Panc1 (cell line): ENCODE results near the gene SIGLEC7. TPM values are rescaled to one million over a fixed set of nuclear protein-coding genes. Genes with fewer than 3 reads are reported as not detected.

ENCODE experiments used
- ATAC-seq: fragments of 200-7000 bp; cut with Tn5 transposase; 2 replicates; pipeline ENCODE4 v1.9.1; 2020; ENCODE audit warnings: mild to moderate bottlenecking, moderate library complexity
- BruUV-seq: library from RNA; stranded (reverse); fragments of 400-500 nt; replicated peaks from 2 replicates; lab custom pipeline; 2021; lab: Mats Ljungman, UMichigan
- CTCF ChIA-PET: fragments of 300-600 bp; sonication (Branson Sonifier 250); formaldehyde crosslinking; loops from one replicate; lab custom pipeline; 2022; ENCODE audit warnings: antibody characterized with exemption; lab: Charles Lee
- POLR2A ChIA-PET: fragments of 300-600 bp; sonication (Branson Sonifier 250); formaldehyde crosslinking; loops from one replicate; lab custom pipeline; 2022; ENCODE audit warnings: antibody characterized with exemption; lab: Charles Lee
- DNase-seq: peaks from one replicate; pipeline ENCODE4 v3.0.0-alpha.2; 2010; ENCODE audit warnings: low read depth, low spot score
- H3K27ac ChIP-seq: 2 replicates; pipeline ENCODE4 v1.5.1; 2011; ENCODE audit warnings: mild to moderate bottlenecking, low read length, inconsistent platforms
- H3K27me3 ChIP-seq: fragments of 200-500 bp; sonication (Bioruptor generic); 2 replicates; pipeline ENCODE4 v1.6.0; 2014; ENCODE audit warnings: low read length, inconsistent platforms; ENCODE audit not compliant: control insufficient read depth, insufficient read depth
- H3K36me3 ChIP-seq: fragments of 200-500 bp; sonication (Bioruptor generic); 2 replicates; pipeline ENCODE4 v1.5.1; 2014; ENCODE audit warnings: inconsistent platforms, mild to moderate bottlenecking, low read length, moderate library complexity; ENCODE audit not compliant: control insufficient read depth, insufficient read depth
- H3K4me1 ChIP-seq: 2 replicates; pipeline ENCODE4 v1.5.1; 2011; ENCODE audit warnings: inconsistent platforms, mild to moderate bottlenecking, low read length, moderate library complexity; ENCODE audit not compliant: control insufficient read depth, insufficient read depth
- H3K4me3 ChIP-seq, 2 experiments: 2 replicates each; pipeline ENCODE4 v1.5.1; 2011 to 2012; ENCODE audit warnings: low read depth in 2 of 2, low read length in 2 of 2, mild to moderate bottlenecking in 2 of 2, inconsistent platforms in 1 of 2, moderate library complexity in 1 of 2
- H3K9me3 ChIP-seq: fragments of 200-500 bp; sonication (Bioruptor generic); 2 replicates; pipeline ENCODE4 v1.5.1; 2014; ENCODE audit warnings: low read depth, mild to moderate bottlenecking, inconsistent platforms, low read length, moderate library complexity; ENCODE audit not compliant: control insufficient read depth, insufficient read depth
- POLR2AphosphoS5 ChIP-seq: IDR thresholded peaks from 2 replicates; pipeline ENCODE4 v1.6.1; 2012; ENCODE audit warnings: mild to moderate bottlenecking, low read depth, low read length, moderate library complexity
- REST ChIP-seq, 2 experiments: IDR thresholded peaks; 2 replicates each; pipeline ENCODE4 v1.6.1; 2011 to 2012; ENCODE audit warnings: low read depth in 2 of 2, control low read depth in 1 of 2, low read length in 1 of 2, mild to moderate bottlenecking in 1 of 2, moderate library complexity in 1 of 2; ENCODE audit not compliant: insufficient read depth in 1 of 2
- SIN3A ChIP-seq: IDR thresholded peaks from 2 replicates; pipeline ENCODE4 v1.6.1; 2012; ENCODE audit warnings: low read depth, mild to moderate bottlenecking, low read length, moderate library complexity, borderline replicate concordance; ENCODE audit not compliant: insufficient read depth
- TCF7L2 ChIP-seq: IDR thresholded peaks from 2 replicates; pipeline ENCODE4 v1.6.1; 2011; ENCODE audit warnings: mild to moderate bottlenecking, low read depth, low read length, inconsistent platforms
- in situ Hi-C: cut with HindIII; loops from 2 replicates; pipeline ENCODE4 v1.10.0; 2016; ENCODE audit warnings: low sequenced_read_pairs, low pct_unique_long_range_greater_than_20kb
- intact Hi-C: fragments of 100-400 bp; cut with micrococcal nuclease; formaldehyde crosslinking; loops from one replicate; pipeline ENCODE4 v1.10.0; 2022; ENCODE audit not compliant: unreplicated experiment
- total RNA-seq: library from RNA; stranded (reverse); gene quantifications from one replicate; pipeline ENCODE4 v1.2.1, GENCODE V29; 2021; ENCODE audit not compliant: unreplicated experiment
- TF ChIP-seq, protein P1 (sequence below): fragments of 450-650 bp; IDR thresholded peaks from 2 replicates; pipeline ENCODE4 v1.5.1; 2017; ENCODE audit warnings: mild to moderate bottlenecking

The SIGLEC7 gene
- total RNA-seq, 1 experiment from 2014 or later = not detected

GRCh38 chr19:51172223-51172622 lies 30.1 kb downstream of the SIGLEC7 start:
- ATAC-seq (no peak), DNase-seq (no peak)
- BruUV-seq = no TSS peak
- intact Hi-C loops (no loop called here), in situ Hi-C loops (no loop called here)
- Histone ChIP-seq H3K4me3 (no peak overlapping the region), H3K36me3 (no peaks in the 10 kb centered on the region), H3K27me3 (peaks cover 2% of the 10 kb centered on the region; the same call in 1 of the 2 replicates), H3K4me1 (no peaks in the 10 kb centered on the region), H3K9me3 (no peaks in the 10 kb centered on the region), H3K27ac (no peak overlapping the region)
- no peak for TF ChIP-seq REST (IDR thresholded peaks at IDR 0.05; ENCODE audit: insufficient read depth in 1 of 2, low read depth in 2 of 2, low read length in 1 of 2)
- no peak for TF ChIP-seq POLR2AphosphoS5
- TF ChIP-seq SIN3A = no peak
- TF ChIP-seq TCF7L2 = no peak
- TF ChIP-seq, protein P1, sequence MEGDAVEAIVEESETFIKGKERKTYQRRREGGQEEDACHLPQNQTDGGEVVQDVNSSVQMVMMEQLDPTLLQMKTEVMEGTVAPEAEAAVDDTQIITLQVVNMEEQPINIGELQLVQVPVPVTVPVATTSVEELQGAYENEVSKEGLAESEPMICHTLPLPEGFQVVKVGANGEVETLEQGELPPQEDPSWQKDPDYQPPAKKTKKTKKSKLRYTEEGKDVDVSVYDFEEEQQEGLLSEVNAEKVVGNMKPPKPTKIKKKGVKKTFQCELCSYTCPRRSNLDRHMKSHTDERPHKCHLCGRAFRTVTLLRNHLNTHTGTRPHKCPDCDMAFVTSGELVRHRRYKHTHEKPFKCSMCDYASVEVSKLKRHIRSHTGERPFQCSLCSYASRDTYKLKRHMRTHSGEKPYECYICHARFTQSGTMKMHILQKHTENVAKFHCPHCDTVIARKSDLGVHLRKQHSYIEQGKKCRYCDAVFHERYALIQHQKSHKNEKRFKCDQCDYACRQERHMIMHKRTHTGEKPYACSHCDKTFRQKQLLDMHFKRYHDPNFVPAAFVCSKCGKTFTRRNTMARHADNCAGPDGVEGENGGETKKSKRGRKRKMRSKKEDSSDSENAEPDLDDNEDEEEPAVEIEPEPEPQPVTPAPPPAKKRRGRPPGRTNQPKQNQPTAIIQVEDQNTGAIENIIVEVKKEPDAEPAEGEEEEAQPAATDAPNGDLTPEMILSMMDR = no peak
- POLR2A ChIA-PET = no interaction called here
- CTCF ChIA-PET = no interaction called here

DNA sequence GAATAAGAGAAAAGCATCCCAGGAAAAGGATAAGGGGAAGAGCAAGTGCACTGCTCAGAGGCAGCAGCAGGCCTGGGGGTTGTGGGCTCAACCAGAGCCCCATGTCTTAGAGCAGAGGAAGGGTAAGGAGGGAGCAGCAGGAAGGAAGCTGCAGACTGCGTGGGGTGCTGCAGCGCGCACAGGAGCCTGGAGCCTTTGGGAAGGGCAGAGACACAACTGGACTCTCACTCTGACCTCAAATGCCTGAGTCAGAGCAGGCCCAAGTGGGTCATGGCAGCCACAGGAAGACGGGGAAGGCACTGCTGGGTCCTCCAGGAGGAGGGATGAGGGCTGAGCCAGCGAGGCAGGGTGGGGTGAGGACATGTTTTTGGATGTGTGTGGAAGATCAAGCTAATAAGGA lies 31.6 kb downstream of the SIGLEC7 start:
- H3K27ac ChIP-seq = no peak overlapping the region
- no peaks in the 10 kb centered on the region for H3K4me1 ChIP-seq
- peaks cover 2% of the 10 kb centered on the region; the same call in 1 of the 2 replicates for H3K27me3 ChIP-seq
- ChIA-PET CTCF (no interaction called here), POLR2A (no interaction called here)
- no peaks in the 10 kb centered on the region for H3K36me3 ChIP-seq
- H3K4me3 ChIP-seq = no peak overlapping the region
- in situ Hi-C loops (no loop called here), intact Hi-C loops (no loop called here)
- TF ChIP-seq SIN3A = no peak
- no peak for TF ChIP-seq REST (IDR thresholded peaks at IDR 0.05; ENCODE audit: insufficient read depth in 1 of 2, low read depth in 2 of 2, low read length in 1 of 2)
- TF ChIP-seq TCF7L2 = no peak
- TF ChIP-seq, protein P1 = no peak
- TF ChIP-seq POLR2AphosphoS5 = no peak
- ATAC-seq (no peak), DNase-seq (no peak)
- no peaks in the 10 kb centered on the region for H3K9me3 ChIP-seq
- no TSS peak for BruUV-seq
